ENCODE results near the gene ENDOD1. TPM values are rescaled to one million over a fixed set of nuclear protein-coding genes. Genes with fewer than 3 reads are reported as not detected.

ENDOD1 gene
- total and polyA plus RNA-seq, 2 donors: 4.2 to 9.2 TPM

GRCh38 chr11:95095858-95096587 is 6.4 kb downstream of the ENDOD1 start:
- no peaks in the 10 kb centered on the region for H3K36me3 ChIP-seq (ENCODE audit: control insufficient read depth in 2 of 2, insufficient read depth in 2 of 2, low read length in 1 of 2)
- no peak overlapping the region for H3K4me3 ChIP-seq (ENCODE audit: low read length in 2 of 2)
- peaks cover 0 to 1% of the 10 kb centered on the region in 2 donors for H3K27me3 ChIP-seq (ENCODE audit: control insufficient read depth in 2 of 2, insufficient read depth in 1 of 2, low read length in 1 of 2)
- H3K9me3 ChIP-seq (ENCODE audit: control insufficient read depth in 2 of 2, insufficient read depth in 1 of 2, low read length in 1 of 2): no peaks in the 10 kb centered on the region
- peaks cover 0 to 4% of the 10 kb centered on the region in 2 donors for H3K4me1 ChIP-seq (ENCODE audit: control insufficient read depth in 2 of 2, insufficient read depth in 2 of 2, low read length in 2 of 2)
- 67% methylated on average over 4 of the region's 4 CpGs for WGBS
- no peak for DNase-seq (ENCODE audit: low read depth in 6 of 9, low spot score in 9 of 9)
- H3K27ac ChIP-seq (ENCODE audit: low read depth in 1 of 2, low read length in 1 of 2): no peak overlapping the region

GRCh38 chr11:95097209-95097608 is 7.6 kb downstream of the ENDOD1 start:
- Histone ChIP-seq H3K9me3 (ENCODE audit: control insufficient read depth in 2 of 2, insufficient read depth in 1 of 2, low read length in 1 of 2) (no peaks in the 10 kb centered on the region), H3K4me3 (ENCODE audit: low read length in 2 of 2) (no peak overlapping the region), H3K4me1 (ENCODE audit: control insufficient read depth in 2 of 2, insufficient read depth in 2 of 2, low read length in 2 of 2) (peaks cover 0 to 3% of the 10 kb centered on the region in 2 donors), H3K27me3 (ENCODE audit: control insufficient read depth in 2 of 2, insufficient read depth in 1 of 2, low read length in 1 of 2) (no peaks in the 10 kb centered on the region), H3K27ac (ENCODE audit: low read depth in 1 of 2, low read length in 1 of 2) (no peak overlapping the region), H3K36me3 (ENCODE audit: control insufficient read depth in 2 of 2, insufficient read depth in 2 of 2, low read length in 1 of 2) (no peaks in the 10 kb centered on the region)
- WGBS: 84% methylated on average over 3 of the region's 3 CpGs
- no peak for DNase-seq (ENCODE audit: low read depth in 6 of 9, low spot score in 9 of 9)

GRCh38 chr11:95098826-95099225 is 9.2 kb downstream of the ENDOD1 start:
- Histone ChIP-seq H3K4me1 (ENCODE audit: control insufficient read depth in 2 of 2, insufficient read depth in 2 of 2, low read length in 2 of 2) (no peaks in the 10 kb centered on the region), H3K9me3 (ENCODE audit: control insufficient read depth in 2 of 2, insufficient read depth in 1 of 2, low read length in 1 of 2) (no peaks in the 10 kb centered on the region), H3K27me3 (ENCODE audit: control insufficient read depth in 2 of 2, insufficient read depth in 1 of 2, low read length in 1 of 2) (no peaks in the 10 kb centered on the region), H3K4me3 (ENCODE audit: low read length in 2 of 2) (no peak overlapping the region), H3K27ac (ENCODE audit: low read depth in 1 of 2, low read length in 1 of 2) (no peak overlapping the region), H3K36me3 (ENCODE audit: control insufficient read depth in 2 of 2, insufficient read depth in 2 of 2, low read length in 1 of 2) (no peaks in the 10 kb centered on the region)
- WGBS: 99% methylated on average over 3 of the region's 3 CpGs
- no peak for DNase-seq (ENCODE audit: low read depth in 6 of 9, low spot score in 9 of 9)

GRCh38 chr11:95100191-95100648 is 10.6 kb downstream of the ENDOD1 start:
- H3K4me1 ChIP-seq (ENCODE audit: control insufficient read depth in 2 of 2, insufficient read depth in 2 of 2, low read length in 2 of 2): no peaks in the 10 kb centered on the region
- no peaks in the 10 kb centered on the region for H3K27me3 ChIP-seq (ENCODE audit: control insufficient read depth in 2 of 2, insufficient read depth in 1 of 2, low read length in 1 of 2)
- 85% methylated on average over 4 of the region's 4 CpGs for WGBS
- H3K4me3 ChIP-seq (ENCODE audit: low read length in 2 of 2): no peak overlapping the region
- DNase-seq (ENCODE audit: low read depth in 6 of 9, low spot score in 9 of 9): no peak
- H3K9me3 ChIP-seq (ENCODE audit: control insufficient read depth in 2 of 2, insufficient read depth in 1 of 2, low read length in 1 of 2): no peaks in the 10 kb centered on the region
- no peaks in the 10 kb centered on the region for H3K36me3 ChIP-seq (ENCODE audit: control insufficient read depth in 2 of 2, insufficient read depth in 2 of 2, low read length in 1 of 2)
- no peak overlapping the region for H3K27ac ChIP-seq (ENCODE audit: low read depth in 1 of 2, low read length in 1 of 2)

- Histone ChIP-seq H3K4me1 (ENCODE audit: control insufficient read depth in 2 of 2, insufficient read depth in 2 of 2, low read length in 2 of 2) (no peaks in the 10 kb centered on the region), H3K4me3 (ENCODE audit: low read length in 2 of 2) (no peak overlapping the region), H3K36me3 (ENCODE audit: control insufficient read depth in 2 of 2, insufficient read depth in 2 of 2, low read length in 1 of 2) (no peaks in the 10 kb centered on the region), H3K9me3 (ENCODE audit: control insufficient read depth in 2 of 2, insufficient read depth in 1 of 2, low read length in 1 of 2) (no peaks in the 10 kb centered on the region), H3K27ac (ENCODE audit: low read depth in 1 of 2, low read length in 1 of 2) (no peak overlapping the region), H3K27me3 (ENCODE audit: control insufficient read depth in 2 of 2, insufficient read depth in 1 of 2, low read length in 1 of 2) (no peaks in the 10 kb centered on the region)
- DNase-seq (ENCODE audit: low read depth in 6 of 9, low spot score in 9 of 9): no peak
- 98% methylated on average over 6 of the region's 6 CpGs for WGBS
Measured at GRCh38 chr11:95100856-95101507, 11.3 kb downstream of the ENDOD1 start.

- peak overlapping the region in 1 of 2 donors; percentile 5 for H3K27ac ChIP-seq (ENCODE audit: low read depth in 1 of 2, low read length in 1 of 2)
- DNase-seq (ENCODE audit: low read depth in 6 of 9, low spot score in 9 of 9): no peak
- 96% methylated on average over 1 of the region's 1 CpG for WGBS
Measured at GRCh38 chr11:95101935-95102334, 12.3 kb downstream of the ENDOD1 start.

GRCh38 chr11:95102733-95103132 is 13.1 kb downstream of the ENDOD1 start:
- Histone ChIP-seq H3K36me3 (ENCODE audit: control insufficient read depth in 2 of 2, insufficient read depth in 2 of 2, low read length in 1 of 2) (no peaks in the 10 kb centered on the region), H3K4me1 (ENCODE audit: control insufficient read depth in 2 of 2, insufficient read depth in 2 of 2, low read length in 2 of 2) (no peaks in the 10 kb centered on the region), H3K4me3 (ENCODE audit: low read length in 2 of 2) (no peak overlapping the region), H3K27me3 (ENCODE audit: control insufficient read depth in 2 of 2, insufficient read depth in 1 of 2, low read length in 1 of 2) (no peaks in the 10 kb centered on the region), H3K27ac (ENCODE audit: low read depth in 1 of 2, low read length in 1 of 2) (no peak overlapping the region), H3K9me3 (ENCODE audit: control insufficient read depth in 2 of 2, insufficient read depth in 1 of 2, low read length in 1 of 2) (no peaks in the 10 kb centered on the region)
- WGBS: over 99% methylated on average over 2 of the region's 2 CpGs
- no peak for DNase-seq (ENCODE audit: low read depth in 6 of 9, low spot score in 9 of 9)

More at GRCh38 chr11:95101935-95102334, 12.3 kb downstream of the ENDOD1 start:
- H3K4me1 ChIP-seq (ENCODE audit: control insufficient read depth in 2 of 2, insufficient read depth in 2 of 2, low read length in 2 of 2): no peaks in the 10 kb centered on the region
- H3K27me3 ChIP-seq (ENCODE audit: control insufficient read depth in 2 of 2, insufficient read depth in 1 of 2, low read length in 1 of 2): no peaks in the 10 kb centered on the region
- no peaks in the 10 kb centered on the region for H3K36me3 ChIP-seq (ENCODE audit: control insufficient read depth in 2 of 2, insufficient read depth in 2 of 2, low read length in 1 of 2)
- H3K9me3 ChIP-seq (ENCODE audit: control insufficient read depth in 2 of 2, insufficient read depth in 1 of 2, low read length in 1 of 2): no peaks in the 10 kb centered on the region
- no peak overlapping the region for H3K4me3 ChIP-seq (ENCODE audit: low read length in 2 of 2)

- Histone ChIP-seq H3K9me3 (ENCODE audit: control insufficient read depth in 2 of 2, insufficient read depth in 1 of 2, low read length in 1 of 2) (no peaks in the 10 kb centered on the region), H3K4me1 (ENCODE audit: control insufficient read depth in 2 of 2, insufficient read depth in 2 of 2, low read length in 2 of 2) (no peaks in the 10 kb centered on the region), H3K36me3 (ENCODE audit: control insufficient read depth in 2 of 2, insufficient read depth in 2 of 2, low read length in 1 of 2) (no peaks in the 10 kb centered on the region), H3K27ac (ENCODE audit: low read depth in 1 of 2, low read length in 1 of 2) (no peak overlapping the region), H3K27me3 (ENCODE audit: control insufficient read depth in 2 of 2, insufficient read depth in 1 of 2, low read length in 1 of 2) (no peaks in the 10 kb centered on the region), H3K4me3 (ENCODE audit: low read length in 2 of 2) (no peak overlapping the region)
- no peak for DNase-seq (ENCODE audit: low read depth in 6 of 9, low spot score in 9 of 9)
- 97% methylated on average over 5 of the region's 5 CpGs for WGBS
Measured at GRCh38 chr11:95103701-95104100, 14.1 kb downstream of the ENDOD1 start.

- no peaks in the 10 kb centered on the region for H3K36me3 ChIP-seq (ENCODE audit: control insufficient read depth in 2 of 2, insufficient read depth in 2 of 2, low read length in 1 of 2)
- no peaks in the 10 kb centered on the region for H3K9me3 ChIP-seq (ENCODE audit: control insufficient read depth in 2 of 2, insufficient read depth in 1 of 2, low read length in 1 of 2)
- DNase-seq (ENCODE audit: low read depth in 6 of 9, low spot score in 9 of 9): no peak
- no peaks in the 10 kb centered on the region for H3K27me3 ChIP-seq (ENCODE audit: control insufficient read depth in 2 of 2, insufficient read depth in 1 of 2, low read length in 1 of 2)
- no peaks in the 10 kb centered on the region for H3K4me1 ChIP-seq (ENCODE audit: control insufficient read depth in 2 of 2, insufficient read depth in 2 of 2, low read length in 2 of 2)
- no peak overlapping the region for H3K4me3 ChIP-seq (ENCODE audit: low read length in 2 of 2)
- H3K27ac ChIP-seq (ENCODE audit: low read depth in 1 of 2, low read length in 1 of 2): no peak overlapping the region
- WGBS: 94% methylated on average over 6 of the region's 6 CpGs
Measured at GRCh38 chr11:95104121-95104830, 14.6 kb downstream of the ENDOD1 start.
